NCI-H526 (cell line): ENCODE measurements around the gene ATP9B.
"Not testable (repeated sequence)": the region's sequence is repeated elsewhere in the genome, so short reads cannot be mapped to it uniquely, and the experiment has no call there.

Experiments
- DNase-seq, 2 experiments: peaks; one replicate each; lab custom pipeline; 2025; lab: John Stamatoyannopoulos, UW

Gene ATP9B

DNA sequence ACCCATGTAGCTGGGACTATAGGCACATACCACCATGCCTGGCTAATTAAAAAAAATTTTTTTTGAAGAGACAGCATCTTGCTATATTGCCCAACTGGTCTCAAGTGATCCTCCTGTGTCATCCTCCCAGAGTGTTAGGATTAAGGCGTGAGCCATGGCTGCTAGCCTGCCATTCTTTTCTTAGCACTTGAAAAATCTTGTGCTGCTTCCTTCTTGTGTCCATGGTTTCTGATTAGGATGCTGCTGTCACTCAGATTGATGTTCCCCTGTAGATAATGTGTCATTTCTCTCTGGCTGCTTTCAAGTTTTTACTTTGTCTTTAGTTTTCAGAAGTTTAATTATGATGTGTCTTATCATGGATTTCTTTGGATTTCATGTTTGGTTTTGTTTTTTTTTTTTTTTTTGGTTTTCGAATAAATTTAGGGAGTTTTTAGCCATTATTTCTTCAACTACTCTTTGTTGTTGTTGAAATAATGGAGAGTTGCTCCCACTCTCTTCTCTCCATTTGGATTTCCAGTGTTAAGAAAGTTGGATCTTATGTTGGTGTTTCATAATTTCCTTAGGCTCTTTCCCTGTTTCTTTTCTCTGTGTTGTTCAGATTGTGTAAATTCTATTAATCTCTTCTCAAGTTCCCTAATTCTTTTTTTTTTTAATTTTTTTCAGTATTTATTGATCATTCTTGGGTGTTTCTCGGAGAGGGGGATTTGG lies 2.5 kb downstream of the ATP9B start:
- no peak for DNase-seq

DNA sequence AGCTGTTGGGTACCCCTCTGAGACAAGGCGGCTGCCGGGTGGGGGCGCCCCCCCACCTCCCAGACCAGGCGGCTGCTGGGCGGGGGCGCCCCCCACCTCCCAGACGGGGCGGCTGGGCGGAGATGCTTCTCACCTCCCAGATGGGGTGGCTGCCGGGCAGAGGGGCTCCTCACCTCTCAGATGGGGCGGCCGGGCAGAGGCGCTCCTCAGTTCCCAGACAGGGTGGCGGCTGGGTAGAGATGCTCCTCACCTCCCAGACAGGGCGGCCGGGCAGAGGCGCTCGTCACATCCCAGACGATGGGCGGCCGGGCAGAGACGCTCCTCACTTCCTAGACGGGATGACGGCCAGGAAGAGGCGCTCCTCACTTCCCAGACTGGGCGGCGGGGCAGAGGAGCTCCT lies 3.5 kb downstream of the ATP9B start:
- DNase-seq: not testable (repeated sequence)

DNA sequence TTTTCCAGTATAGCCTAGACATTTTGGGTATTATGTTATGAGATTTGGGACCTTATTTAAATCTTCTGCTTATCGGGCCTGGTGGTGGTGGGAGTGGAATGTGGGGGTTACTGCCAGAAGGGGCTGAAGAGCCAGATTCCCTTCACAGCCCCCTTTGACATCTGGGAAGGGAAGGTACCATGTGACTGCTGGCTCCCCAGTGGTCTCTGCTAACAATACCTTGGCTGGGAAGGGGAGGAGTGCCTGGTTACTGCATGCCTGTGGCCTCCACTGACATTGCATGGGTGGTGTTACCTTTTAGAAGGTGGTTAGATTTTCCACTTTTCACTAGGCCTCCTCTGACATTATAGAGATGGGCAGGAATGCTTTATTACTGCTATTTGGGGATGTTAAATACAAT lies 8.0 kb downstream of the ATP9B start:
- DNase-seq: no peak

DNA sequence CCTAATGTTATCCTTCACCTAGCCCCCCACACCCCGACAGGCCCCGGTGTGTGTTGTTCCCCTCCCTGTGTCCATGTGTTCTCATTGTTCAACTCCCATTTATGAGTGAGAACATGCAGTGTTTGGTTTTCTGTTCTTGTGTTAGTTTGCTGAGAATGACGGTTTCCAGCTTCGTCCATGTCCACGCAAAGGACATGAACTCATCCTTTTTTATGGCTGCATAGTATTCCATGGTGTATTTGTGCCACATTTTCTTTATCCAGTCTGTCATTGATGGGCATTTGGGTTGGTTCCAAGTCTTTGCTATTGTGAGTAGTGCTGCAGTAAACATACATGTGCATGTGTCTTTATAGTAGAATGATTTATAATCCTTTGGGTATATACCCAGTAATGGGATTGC lies 9.6 kb downstream of the ATP9B start:
- DNase-seq: not testable (repeated sequence)

DNA sequence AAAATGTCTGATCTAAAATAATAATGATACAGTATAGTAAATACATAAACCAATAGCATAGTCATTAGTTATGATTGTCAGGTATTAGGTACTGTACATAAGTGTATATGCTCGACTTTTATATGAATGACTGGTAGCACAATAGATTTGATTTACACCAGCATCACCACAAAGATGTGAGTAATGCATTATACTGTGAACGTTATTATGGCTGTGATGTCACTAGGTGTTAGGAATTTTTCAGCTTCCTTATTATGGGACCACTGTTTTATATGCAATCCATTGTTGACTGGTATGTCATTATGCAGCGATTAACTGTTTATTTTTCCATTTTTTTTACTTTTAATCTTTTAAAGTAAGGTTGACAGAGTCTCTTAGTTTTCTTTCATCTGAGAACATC lies 23.7 kb downstream of the ATP9B start:
- DNase-seq: no peak

DNA sequence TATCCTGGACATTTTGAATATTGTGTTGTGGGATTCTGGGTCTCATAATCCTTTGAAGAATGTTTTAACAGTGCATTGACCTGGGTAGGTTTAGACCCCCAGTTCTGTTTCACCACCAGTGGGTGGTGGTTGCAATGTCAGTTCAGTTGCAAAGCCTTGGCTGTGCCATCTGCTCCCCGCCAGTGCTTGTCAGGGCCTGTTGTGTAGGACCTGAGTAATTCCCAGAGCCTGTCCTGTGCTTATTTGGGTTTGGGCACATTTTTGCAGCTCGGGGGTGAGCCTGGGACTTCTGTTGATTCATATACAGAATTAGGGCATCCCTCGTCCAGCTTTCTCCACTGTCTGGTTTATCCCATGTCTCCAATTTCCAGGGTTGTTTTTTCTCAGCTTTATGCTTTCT lies 24.8 kb downstream of the ATP9B start:
- no peak for DNase-seq

DNA sequence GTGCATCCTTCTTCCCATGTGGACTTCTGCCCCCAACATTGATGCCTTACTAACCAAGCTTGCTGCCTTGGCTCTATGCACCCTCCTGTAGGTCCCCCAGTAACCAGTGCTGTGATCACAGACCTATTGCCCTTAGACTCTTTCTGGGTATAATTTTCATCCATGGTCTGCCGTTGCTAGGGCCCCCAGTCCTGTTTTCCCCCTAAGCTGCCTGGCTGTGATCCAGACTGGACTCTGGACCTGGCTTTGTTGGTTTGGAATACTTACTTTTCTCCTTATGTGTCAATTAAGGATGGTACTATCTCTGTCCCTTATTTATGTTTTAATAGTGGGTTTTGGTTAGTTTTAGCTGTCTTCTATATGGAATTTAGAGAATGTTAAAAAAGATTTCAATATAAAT lies 26.0 kb downstream of the ATP9B start:
- no peak for DNase-seq

DNA sequence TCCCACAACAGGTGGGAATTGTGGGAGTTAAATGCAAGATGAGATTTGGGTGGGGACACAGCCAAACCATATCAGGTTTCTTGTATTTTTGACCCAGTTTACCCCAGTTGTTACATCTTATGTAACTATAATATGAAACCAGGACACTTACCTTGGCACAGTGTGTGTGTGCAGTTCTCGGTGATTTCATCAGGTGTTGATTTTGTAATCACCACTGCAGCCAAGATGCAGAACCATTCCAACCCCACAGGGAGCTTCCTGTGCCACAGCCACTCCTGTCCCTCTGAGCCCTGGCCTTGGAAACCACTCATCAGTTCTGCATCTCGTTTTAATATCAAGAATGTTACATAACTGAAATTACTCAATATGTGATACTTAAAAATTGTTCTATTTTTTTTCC lies 31.8 kb downstream of the ATP9B start:
- DNase-seq: no peak

DNA sequence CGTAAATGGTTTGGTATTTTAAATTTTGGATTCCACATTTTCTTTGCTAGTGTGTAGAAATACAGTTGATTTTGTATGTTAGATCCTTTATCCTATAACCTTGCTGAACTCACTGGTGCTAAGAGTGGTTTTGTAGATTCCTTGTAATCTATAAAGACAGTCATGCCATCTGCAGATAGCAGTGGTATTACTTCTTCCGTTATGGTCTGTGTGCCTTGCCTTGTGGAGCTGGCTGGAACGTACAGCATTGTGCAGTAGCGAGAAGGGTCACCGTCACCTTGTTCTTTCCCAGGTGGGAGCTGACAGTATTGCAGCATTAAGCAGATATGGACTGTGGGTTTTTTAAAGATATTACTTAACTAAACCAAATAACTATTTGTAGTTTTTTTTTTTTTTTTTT lies 33.7 kb downstream of the ATP9B start:
- DNase-seq: no peak

DNA sequence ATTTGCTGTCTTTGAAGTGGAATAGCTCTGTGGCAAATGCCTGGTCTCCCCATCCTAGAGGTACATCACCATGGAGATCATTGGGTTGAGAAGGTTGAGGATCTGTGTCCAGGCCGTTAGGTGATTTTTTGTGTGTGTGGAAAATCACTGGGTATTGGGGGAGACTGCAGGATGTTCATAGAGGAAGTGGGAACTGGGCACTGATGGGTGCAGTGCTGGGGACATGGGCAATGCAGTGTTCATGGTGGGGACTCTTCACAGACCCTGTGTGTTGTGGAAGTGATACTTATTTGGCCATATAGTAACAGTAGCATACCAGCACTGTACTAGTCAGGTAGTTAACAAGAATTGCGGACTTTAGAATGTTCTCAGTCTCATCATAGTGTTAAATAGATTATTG lies 34.9 kb downstream of the ATP9B start:
- no peak for DNase-seq

DNA sequence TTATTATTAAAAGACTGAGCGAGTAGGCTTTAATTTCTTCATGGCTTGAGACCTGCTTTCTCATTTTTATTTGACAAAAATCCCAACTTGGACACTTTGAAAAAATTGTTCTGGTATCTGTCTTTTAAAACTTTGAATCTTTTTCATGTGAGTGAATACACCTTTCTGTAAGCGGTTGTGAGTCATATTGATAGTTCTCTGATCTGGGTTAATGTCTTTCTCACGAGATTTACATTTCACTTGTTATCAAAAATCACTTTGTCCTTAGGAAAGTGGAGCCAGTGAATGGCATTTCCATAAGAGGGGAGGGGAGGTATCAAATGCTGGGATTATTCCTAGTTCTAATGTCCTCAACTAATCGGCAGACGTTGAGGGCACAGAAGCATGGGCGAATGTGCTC lies 36.3 kb downstream of the ATP9B start:
- no peak for DNase-seq

DNA sequence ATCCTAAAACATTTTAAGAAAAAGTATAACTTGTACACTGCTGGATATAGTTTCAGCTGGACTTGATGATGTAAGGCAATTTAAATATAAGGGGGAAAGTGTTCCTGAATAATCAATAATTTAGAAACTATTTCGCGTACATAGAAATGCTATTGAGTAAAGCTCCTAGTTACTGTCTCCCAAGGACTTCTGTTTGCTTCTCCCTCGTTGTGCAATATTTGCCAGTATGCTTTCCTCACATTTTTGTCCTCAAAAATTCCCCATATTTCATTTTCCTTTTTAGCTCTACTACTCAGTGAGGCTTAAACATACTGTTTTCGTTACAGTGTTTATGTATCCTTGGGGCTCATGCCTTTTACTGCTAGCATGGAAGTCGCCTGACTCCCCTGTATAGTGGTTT lies 36.9 kb downstream of the ATP9B start:
- no peak for DNase-seq

DNA sequence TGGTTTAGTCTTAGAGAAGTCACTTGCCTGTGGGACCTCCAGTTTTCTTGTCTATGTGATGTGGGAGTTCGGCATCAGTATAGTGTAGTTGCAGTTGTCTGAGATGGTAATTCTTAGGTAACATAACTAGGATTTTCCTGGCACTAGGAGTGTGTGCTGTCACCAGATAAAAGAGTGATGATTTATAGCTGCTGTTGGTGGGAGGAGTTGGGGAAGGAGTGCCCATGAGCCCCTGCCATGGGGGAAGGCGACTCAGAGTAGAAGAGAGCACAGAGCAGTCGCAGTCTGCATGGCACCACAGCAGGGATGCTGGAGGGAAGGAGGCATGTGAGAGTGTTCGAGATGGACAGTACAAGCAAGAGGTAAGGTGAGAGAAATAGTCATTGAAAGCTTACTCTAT lies 38.7 kb downstream of the ATP9B start:
- no peak for DNase-seq

DNA sequence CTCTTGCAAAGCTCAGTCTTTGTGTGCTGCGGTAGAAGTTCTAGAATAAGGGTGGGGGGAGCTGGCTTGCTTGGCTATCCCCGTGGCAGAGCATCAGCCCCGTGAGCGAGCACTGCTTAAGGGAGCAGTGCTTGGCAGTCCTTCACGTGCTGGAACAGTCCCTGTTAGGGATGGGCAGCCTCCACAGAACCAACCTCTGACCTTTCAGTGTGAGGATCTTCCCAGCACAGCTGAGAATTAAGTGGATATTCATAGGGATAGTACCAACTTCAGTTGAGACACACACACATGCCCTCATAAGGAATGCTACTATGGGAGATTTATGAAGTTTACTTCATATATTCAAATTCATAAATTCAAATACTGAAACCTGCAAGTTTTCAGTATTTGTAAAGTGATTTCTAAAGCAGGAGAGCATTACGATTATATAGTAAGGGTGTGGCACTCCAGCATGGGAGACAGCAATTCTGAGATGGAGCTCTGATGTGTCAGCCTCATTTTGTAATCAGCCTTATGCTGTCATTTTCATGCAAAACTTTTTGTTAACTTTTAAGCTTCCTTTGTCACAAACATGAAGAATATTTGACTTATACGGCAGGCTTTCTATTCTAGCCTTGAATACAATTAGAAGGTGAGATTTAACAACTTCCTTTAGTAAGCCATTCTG lies 39.5 kb downstream of the ATP9B start:
- DNase-seq: no peak

DNA sequence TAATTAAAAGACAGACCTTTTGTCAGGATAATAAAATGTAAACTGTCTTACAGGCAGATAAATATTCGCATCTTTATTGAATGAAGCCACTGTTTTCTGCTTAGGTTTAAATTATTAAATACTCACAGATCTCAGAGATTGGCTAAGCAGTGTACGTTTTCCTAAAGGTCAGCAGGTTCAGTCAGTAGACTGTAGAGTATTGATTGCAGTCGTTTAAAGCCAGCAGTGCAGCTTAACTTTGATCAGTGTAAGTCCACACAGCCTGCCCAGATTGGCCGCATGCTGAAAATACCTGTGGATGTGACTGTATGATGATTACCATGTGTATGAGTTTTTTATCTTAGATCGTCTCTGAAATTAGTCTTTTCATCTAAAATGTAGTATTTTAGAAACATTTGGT lies 42.3 kb downstream of the ATP9B start:
- DNase-seq: no peak

DNA sequence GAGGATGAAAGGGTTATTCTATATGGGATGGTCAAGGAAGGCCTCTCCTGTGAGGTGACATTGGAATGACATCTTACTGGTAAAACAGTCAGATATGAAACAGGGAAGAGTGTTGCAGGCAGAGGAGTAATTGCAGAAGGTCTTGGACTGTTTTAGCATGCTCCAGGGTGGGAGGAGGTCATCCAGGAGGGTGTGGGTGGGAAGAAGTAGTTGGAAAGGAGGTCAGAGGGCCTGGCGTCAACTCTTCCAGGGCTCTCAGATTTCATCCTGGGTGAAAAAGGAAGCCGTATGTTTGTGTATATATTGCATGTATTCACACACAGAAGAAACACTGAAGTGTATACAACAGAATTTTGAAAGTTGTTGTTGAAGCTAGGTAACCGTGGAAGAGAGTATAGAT lies 48.2 kb downstream of the ATP9B start:
- no peak for DNase-seq

DNA sequence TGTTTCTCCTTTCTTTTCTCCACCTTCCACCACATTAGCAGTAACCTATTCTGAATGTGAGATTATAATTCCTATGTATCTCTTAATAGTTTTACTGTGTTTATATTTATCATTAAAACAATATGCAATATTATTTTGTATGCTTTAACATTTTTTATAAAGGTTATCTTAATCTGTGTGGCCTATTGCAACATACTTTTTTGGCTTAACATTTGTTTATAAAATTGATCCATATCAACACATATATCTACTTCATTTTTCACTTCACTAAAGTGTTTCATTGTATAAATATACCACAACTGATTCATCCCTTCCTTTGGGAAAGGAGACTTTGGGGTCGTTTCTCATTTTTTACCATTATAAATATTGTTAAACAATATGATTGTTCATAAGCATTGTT lies 48.6 kb downstream of the ATP9B start:
- no peak for DNase-seq

DNA sequence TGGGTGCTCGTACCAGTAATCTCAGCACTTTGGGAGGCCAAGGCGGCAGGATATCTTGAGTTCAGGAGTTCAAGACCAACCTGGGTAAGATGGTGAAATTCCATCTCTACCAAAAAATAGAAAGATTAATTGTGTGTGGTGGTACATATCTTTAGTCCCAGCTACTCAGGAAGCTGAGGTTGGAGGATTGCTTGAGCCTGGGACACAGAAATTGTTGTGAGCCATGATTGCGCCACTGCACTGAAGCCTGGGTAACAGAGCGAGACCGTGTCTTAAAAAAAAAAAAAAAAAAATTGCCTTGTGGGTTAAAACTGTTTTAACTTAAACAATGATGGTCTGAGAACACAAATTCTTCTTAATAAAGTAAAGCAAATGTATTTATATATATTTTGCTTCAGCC lies 49.6 kb downstream of the ATP9B start:
- no peak for DNase-seq

DNA sequence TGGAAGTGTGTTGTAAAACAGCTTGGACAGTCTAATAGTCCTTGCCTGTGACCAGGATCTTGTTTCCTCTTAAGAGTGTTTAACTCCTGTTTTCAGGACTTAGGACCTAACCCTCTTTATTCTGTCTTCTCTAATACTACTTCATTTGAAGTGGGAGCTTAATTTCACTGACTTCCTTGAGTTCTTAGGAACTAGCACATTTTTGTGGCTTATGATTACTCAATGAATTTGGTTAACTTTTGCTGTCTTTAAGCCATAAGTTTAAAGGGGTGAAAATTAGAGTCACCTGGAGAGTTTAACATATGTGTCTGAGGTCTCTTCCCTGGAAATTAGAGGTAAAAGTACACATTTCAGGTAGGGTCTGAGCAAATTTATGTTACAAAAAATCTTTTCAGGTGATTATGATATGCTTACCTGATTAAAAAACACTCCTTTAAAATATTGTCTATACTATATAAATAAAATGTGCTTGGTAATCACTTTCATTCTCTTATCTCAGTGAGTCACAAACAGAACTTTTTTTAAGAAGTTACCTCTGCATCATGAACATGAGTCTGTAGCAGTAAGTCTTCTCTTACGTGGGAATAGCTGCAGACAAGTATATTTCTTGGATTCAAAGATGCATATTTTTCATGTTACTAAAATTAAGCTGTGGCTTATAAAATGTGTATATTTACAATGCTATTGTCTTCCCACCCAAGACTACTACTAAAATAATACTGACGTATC lies 52.7 kb downstream of the ATP9B start:
- no peak for DNase-seq

DNA sequence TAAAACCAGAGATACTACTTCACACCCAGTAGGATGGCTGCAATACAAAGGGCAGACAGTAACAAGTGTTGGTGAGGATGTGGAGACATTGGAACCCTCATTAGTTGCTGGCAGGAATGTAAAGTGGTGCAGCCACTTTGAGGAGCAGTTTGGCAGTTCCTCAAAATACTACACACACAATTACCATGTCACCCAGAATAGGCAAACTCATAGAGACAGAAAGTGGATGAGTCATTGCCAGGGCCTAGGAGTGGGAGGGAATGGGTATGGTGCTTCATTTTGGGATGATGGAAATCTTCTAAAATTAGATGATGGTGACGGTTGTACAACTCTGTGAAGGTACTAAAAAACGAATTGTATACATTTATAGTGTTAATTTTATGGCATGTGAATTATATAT lies 54.8 kb downstream of the ATP9B start:
- no peak for DNase-seq

DNA sequence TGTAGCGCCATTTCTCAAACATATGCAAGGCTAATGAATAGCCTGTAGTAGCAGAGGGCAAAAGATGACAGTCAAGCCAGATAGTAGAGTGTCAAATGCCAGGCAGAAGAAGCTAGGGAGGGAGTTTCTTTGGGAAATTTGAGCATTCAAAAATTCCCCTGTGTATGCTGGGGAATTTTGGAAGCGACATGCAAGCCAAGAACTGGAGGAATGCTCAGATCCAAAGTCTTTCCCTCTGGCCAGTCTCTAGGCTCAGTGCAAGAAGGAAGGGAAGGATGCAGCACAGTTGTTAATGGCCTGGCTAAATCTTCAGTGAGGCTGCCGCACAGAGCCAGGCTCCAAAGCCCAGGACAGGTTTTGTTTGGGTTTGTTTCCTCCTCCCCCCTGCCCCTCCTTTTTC lies 59.9 kb downstream of the ATP9B start:
- no peak for DNase-seq

DNA sequence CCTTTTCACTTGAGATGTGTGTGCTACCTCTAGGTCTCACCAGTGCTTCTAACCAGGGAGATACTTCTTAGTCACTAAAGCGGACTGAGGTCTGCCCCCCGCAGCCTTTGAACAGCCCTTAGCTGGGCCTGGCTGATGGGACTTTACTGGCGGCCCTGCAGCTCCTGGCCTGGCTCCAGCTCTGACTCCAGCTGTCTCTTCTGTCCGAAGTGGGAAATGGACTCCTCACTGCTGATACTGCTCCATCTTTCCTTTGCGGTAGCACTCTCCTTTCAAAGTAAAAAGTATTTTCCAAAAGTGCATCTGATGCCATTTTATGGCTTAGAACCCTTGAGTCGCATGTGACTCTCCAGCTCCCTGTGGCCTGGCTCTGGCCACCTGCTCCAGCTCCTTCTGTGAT lies 64.5 kb downstream of the ATP9B start:
- DNase-seq: no peak

DNA sequence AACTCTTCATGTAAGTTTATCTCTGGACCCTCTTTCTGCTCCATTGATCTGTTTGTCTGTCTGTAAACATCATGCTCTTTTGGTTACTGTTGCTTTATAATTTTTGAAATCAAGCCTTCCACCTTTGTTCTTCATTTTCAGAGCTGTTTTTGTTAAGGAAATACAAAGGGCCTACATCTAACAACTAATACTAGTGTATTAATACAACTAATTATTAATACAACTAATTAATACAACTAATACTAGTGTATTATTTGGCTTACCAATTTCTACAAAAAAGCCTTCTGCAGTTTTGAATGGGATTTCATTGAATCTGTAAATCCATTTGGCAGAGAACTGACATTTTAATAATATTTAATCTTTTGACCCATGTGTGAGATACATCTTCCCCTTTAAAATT lies 66.7 kb downstream of the ATP9B start:
- DNase-seq: no peak

DNA sequence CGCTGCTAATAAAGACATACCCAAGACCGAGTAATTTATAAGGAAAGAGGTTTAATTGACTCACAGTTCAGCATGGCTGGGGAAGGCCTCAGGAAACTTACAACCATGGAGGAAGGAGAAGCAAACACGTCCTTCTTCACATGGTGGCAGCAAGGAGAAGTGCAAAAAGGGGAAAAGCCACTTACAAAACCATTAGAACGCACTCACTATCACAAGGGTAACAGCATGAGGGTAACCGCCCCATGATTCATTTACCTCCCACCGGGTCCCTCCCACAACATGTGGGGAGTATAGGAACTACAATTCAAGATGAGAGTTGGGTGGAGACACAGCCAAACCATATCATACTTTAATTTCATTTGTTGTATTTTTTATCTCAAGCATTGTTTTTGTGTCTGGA lies 67.5 kb downstream of the ATP9B start:
- no peak for DNase-seq
